Endometrial microvascular endothelial cells (primary cell): Measurements from ENCODE around the gene CRYL1. TPM values are rescaled to one million over a fixed set of nuclear protein-coding genes. Genes with fewer than 3 reads are reported as not detected.

Source experiments
- in situ Hi-C: cut with HindIII; loops from 2 replicates; pipeline ENCODE4 v1.10.0; 2017; ENCODE audit warnings: low sequenced_read_pairs, low pct_unique_long_range_greater_than_20kb; ENCODE audit errors: inconsistent ontology term
- total RNA-seq: library from RNA; depleted of rRNA; stranded (reverse); fragments of >200 nt; gene quantifications from one replicate; pipeline ENCODE4 v1.2.3, GENCODE V29; 2015; ENCODE audit errors: inconsistent ontology term

The CRYL1 gene
- total RNA-seq, 1 donor from 2014 or later, result 53.2 TPM

GRCh38 chr13:20411638-20412342 lies 113.9 kb downstream of the CRYL1 start:
- in situ Hi-C loops, result no loop called here

- in situ Hi-C loops, result no loop called here
These were observed 114.9 kb downstream of the CRYL1 start for GRCh38 chr13:20410726-20411125.

- in situ Hi-C loops, result no loop called here
These were observed 117.5 kb downstream of the CRYL1 start for GRCh38 chr13:20408181-20408580.

GRCh38 chr13:20407759-20408158 lies 117.9 kb downstream of the CRYL1 start:
- in situ Hi-C loops, result no loop called here

GRCh38 chr13:20405691-20406090 lies 120.0 kb downstream of the CRYL1 start:
- in situ Hi-C loops, result no loop called here

- in situ Hi-C loops, result no loop called here
These were observed 121.0 kb downstream of the CRYL1 start for GRCh38 chr13:20404488-20405222.

- in situ Hi-C loops, result no loop called here
These were observed 121.8 kb downstream of the CRYL1 start for GRCh38 chr13:20403826-20404225.

GRCh38 chr13:20402881-20403280 lies 122.8 kb downstream of the CRYL1 start:
- in situ Hi-C loops, result no loop called here

GRCh38 chr13:20401931-20402856 lies 123.5 kb downstream of the CRYL1 start:
- in situ Hi-C loops, result no loop called here

GRCh38 chr13:20401531-20401930 lies 124.1 kb downstream of the CRYL1 start:
- in situ Hi-C loops, result no loop called here

GRCh38 chr13:20400774-20401173 lies 124.9 kb downstream of the CRYL1 start:
- in situ Hi-C loops, result no loop called here

- in situ Hi-C loops, result no loop called here
These were observed 125.7 kb downstream of the CRYL1 start for GRCh38 chr13:20399961-20400360.

- in situ Hi-C loops, result no loop called here
These were observed 126.1 kb downstream of the CRYL1 start for GRCh38 chr13:20399515-20399914.

- in situ Hi-C loops, result no loop called here
These were observed 127.2 kb downstream of the CRYL1 start for GRCh38 chr13:20398459-20398858.

GRCh38 chr13:20397896-20398295 lies 127.8 kb downstream of the CRYL1 start:
- in situ Hi-C loops, result no loop called here

- in situ Hi-C loops, result no loop called here
These were observed 130.4 kb downstream of the CRYL1 start for GRCh38 chr13:20395061-20395916.

GRCh38 chr13:20394506-20394905 lies 131.2 kb downstream of the CRYL1 start:
- in situ Hi-C loops, result no loop called here

GRCh38 chr13:20394169-20394501 lies 131.5 kb downstream of the CRYL1 start:
- in situ Hi-C loops, result no loop called here
